NCI-H524 (cell line): Measurements from ENCODE around the gene MYO1D.
A peak's percentile ranks its signal among the peaks of the same experiment; 100 is the strongest.

Experiments
- DNase-seq, 2 experiments: peaks; one replicate each; lab custom pipeline; 2025; lab: John Stamatoyannopoulos, UW

MYO1D gene

GRCh38 chr17:32622540-32622939, 254.4 kb downstream of the MYO1D start:
- DNase-seq, result no peak

- no peak for DNase-seq
These were observed 255.2 kb downstream of the MYO1D start for GRCh38 chr17:32621612-32622312.

GRCh38 chr17:32615326-32615725, 261.6 kb downstream of the MYO1D start:
- DNase-seq, result peak in 1 of 2 experiments; percentile 21

GRCh38 chr17:32610943-32611342, 266.0 kb downstream of the MYO1D start:
- peak; percentile 41 to 79 for DNase-seq

- DNase-seq, result peak; percentile 94 to 98
These were observed 266.9 kb downstream of the MYO1D start for GRCh38 chr17:32609884-32610650.

- peak; percentile 46 to 89 for DNase-seq
These were observed 267.8 kb downstream of the MYO1D start for GRCh38 chr17:32609085-32609484.

GRCh38 chr17:32608267-32608666, 268.7 kb downstream of the MYO1D start:
- no peak for DNase-seq

- no peak for DNase-seq
These were observed 272.0 kb downstream of the MYO1D start for GRCh38 chr17:32604966-32605365.

GRCh38 chr17:32602396-32602795, 274.5 kb downstream of the MYO1D start:
- no peak for DNase-seq

GRCh38 chr17:32601866-32602265, 275.1 kb downstream of the MYO1D start:
- DNase-seq, result no peak

- peak; percentile 95 to 98 for DNase-seq
These were observed 280.3 kb downstream of the MYO1D start for GRCh38 chr17:32596628-32597027.

GRCh38 chr17:32596206-32596605, 280.7 kb downstream of the MYO1D start:
- peak; percentile 53 to 81 for DNase-seq

- DNase-seq, result peak in 1 of 2 experiments; percentile 11
These were observed 283.9 kb downstream of the MYO1D start for GRCh38 chr17:32593003-32593402.

- no peak for DNase-seq
These were observed 285.5 kb downstream of the MYO1D start for GRCh38 chr17:32591405-32591804.

- peak; percentile 77 to 95 for DNase-seq
These were observed 285.9 kb downstream of the MYO1D start for GRCh38 chr17:32590974-32591373.

- peak in 1 of 2 experiments; percentile 23 for DNase-seq
These were observed 287.9 kb downstream of the MYO1D start for GRCh38 chr17:32588982-32589381.

- no peak for DNase-seq
These were observed 288.8 kb downstream of the MYO1D start for GRCh38 chr17:32588135-32588534.

- no peak for DNase-seq
These were observed 290.3 kb downstream of the MYO1D start for GRCh38 chr17:32586666-32587065.

GRCh38 chr17:32584792-32585191, 292.1 kb downstream of the MYO1D start:
- DNase-seq, result no peak

- DNase-seq, result no peak
These were observed 293.9 kb downstream of the MYO1D start for GRCh38 chr17:32583053-32583452.

- DNase-seq, result no peak
These were observed 301.1 kb downstream of the MYO1D start for GRCh38 chr17:32575852-32576251.

- no peak for DNase-seq
These were observed 306.9 kb downstream of the MYO1D start for GRCh38 chr17:32570081-32570396.
